ENCODE data around the gene UBL3.

Gene UBL3

GRCh38 chr13:29855009-29855408 is 4.6 kb upstream of the UBL3 start (continued):
- TF ChIP-seq ZNF354C (tag by site-specific recombination; IDR thresholded peaks at IDR 0.05; ENCODE audit: borderline replicate concordance, low read depth), result no peak
- TF ChIP-seq ZNF548 (tag by site-specific recombination; IDR thresholded peaks at IDR 0.05), result no peak
- TF ChIP-seq ZNF266 (tag by site-specific recombination; IDR thresholded peaks at IDR 0.05; ENCODE audit: low read depth), result no peak
- no peak for TF ChIP-seq KLF17 (tag by site-specific recombination; IDR thresholded peaks at IDR 0.05)
- TF ChIP-seq ZNF654 (tag by site-specific recombination; IDR thresholded peaks at IDR 0.05; ENCODE audit: low read depth), result no peak
- no peak for TF ChIP-seq ZNF830 (tag by site-specific recombination; IDR thresholded peaks at IDR 0.05; ENCODE audit: low read depth)
- no peak for TF ChIP-seq WT1 (tag by site-specific recombination; IDR thresholded peaks at IDR 0.05)
- no peak for TF ChIP-seq ZNF624 (tag by site-specific recombination; IDR thresholded peaks at IDR 0.05)

- CTCF ChIA-PET, result no interaction called here
Observed at GRCh38 chr13:29853131-29853530, 2.7 kb upstream of the UBL3 start.

More at GRCh38 chr13:29853131-29853530, 2.7 kb upstream of the UBL3 start:
- H3K36me3 ChIP-seq (ENCODE audit: control insufficient read depth in 2 of 2, insufficient read depth in 1 of 2, low read length in 2 of 2), result no peaks in the 10 kb centered on the region
- POLR2A ChIA-PET, result no interaction called here
- H3K9me3 ChIP-seq (ENCODE audit: control insufficient read depth, insufficient read depth, low read depth, low read length), result no peaks in the 10 kb centered on the region
- H3K4me3 ChIP-seq (ENCODE audit: low read depth, low read length), result no peak overlapping the region
- no peaks in the 10 kb centered on the region for H3K4me1 ChIP-seq (ENCODE audit: control insufficient read depth, insufficient read depth, low read length)
- TF ChIP-seq ZNF596 (tag by site-specific recombination; IDR thresholded peaks at IDR 0.05) (no peak), ZNF510 (tag by site-specific recombination; IDR thresholded peaks at IDR 0.05; ENCODE audit: insufficient replicate concordance) (no peak), ZNF16 (tag by site-specific recombination; IDR thresholded peaks at IDR 0.05; ENCODE audit: low read depth) (no peak), ZNF146 (tag by site-specific recombination; IDR thresholded peaks at IDR 0.05) (no peak), PATZ1 (tag by site-specific recombination; IDR thresholded peaks at IDR 0.05) (no peak), ZNF366 (tag by site-specific recombination; conservative IDR thresholded peaks at IDR 0.05) (no peak), ZBTB26 (tag by site-specific recombination; optimal IDR thresholded peaks at IDR 0.05) (no peak), ZNF529 (tag by site-specific recombination; IDR thresholded peaks at IDR 0.05; ENCODE audit: insufficient replicate concordance) (no peak), ZNF639 (tag by site-specific recombination; IDR thresholded peaks at IDR 0.05) (no peak), ZNF473 (tag by site-specific recombination; IDR thresholded peaks at IDR 0.05) (no peak), ZNF561 (tag by site-specific recombination; IDR thresholded peaks at IDR 0.05; ENCODE audit: borderline replicate concordance) (no peak), ZBTB7A (tag by site-specific recombination; IDR thresholded peaks at IDR 0.05; ENCODE audit: low read depth) (no peak), ZNF404 (tag by site-specific recombination; IDR thresholded peaks at IDR 0.05) (no peak), GFI1B (tag by site-specific recombination; IDR thresholded peaks at IDR 0.05) (no peak), ZNF341 (tag by site-specific recombination; IDR thresholded peaks at IDR 0.05; ENCODE audit: low read depth) (no peak), ZNF626 (tag by site-specific recombination; IDR thresholded peaks at IDR 0.05) (no peak), SALL2 (tag by site-specific recombination; IDR thresholded peaks at IDR 0.05; ENCODE audit: borderline replicate concordance) (no peak), ZNF302 (tag by site-specific recombination; IDR thresholded peaks at IDR 0.05; ENCODE audit: low read depth) (no peak), ZBTB1 (tag by site-specific recombination; IDR thresholded peaks at IDR 0.05) (no peak), ZNF76 (tag by site-specific recombination; IDR thresholded peaks at IDR 0.05; ENCODE audit: borderline replicate concordance, low read depth) (no peak)
- no peak overlapping the region for H3K27ac ChIP-seq (ENCODE audit: extremely low read depth, low read depth, low read length)
